BE2C (cell line): ENCODE data around the gene CCDC92.

Experiments
- DNase-seq: peaks from one replicate; pipeline ENCODE4 v3.0.0-alpha.2; 2020
- H3K27me3 ChIP-seq: fragments of 250-450 bp; sonication (Bioruptor Pico); 2 replicates; pipeline ENCODE4 v1.5.1; 2020; ENCODE audit warnings: mild to moderate bottlenecking
- H3K36me3 ChIP-seq: fragments of 250-450 bp; sonication (Bioruptor Pico); 2 replicates; pipeline ENCODE4 v1.5.1; 2020; ENCODE audit warnings: mild to moderate bottlenecking
- H3K4me1 ChIP-seq: fragments of 250-450 bp; sonication (Bioruptor Pico); 2 replicates; pipeline ENCODE4 v1.5.1; 2020
- H3K4me3 ChIP-seq: 2 replicates; pipeline ENCODE4 v1.5.1; 2011; ENCODE audit warnings: low read depth, low read length
- H3K9me3 ChIP-seq: fragments of 250-450 bp; sonication (Bioruptor Pico); 2 replicates; pipeline ENCODE4 v1.5.1; 2020
- TF ChIP-seq, protein P1 (sequence below): IDR thresholded peaks from 2 replicates; pipeline ENCODE4 v1.5.1; 2012; ENCODE audit warnings: mild to moderate bottlenecking, low read depth, low read length

Gene CCDC92

DNA sequence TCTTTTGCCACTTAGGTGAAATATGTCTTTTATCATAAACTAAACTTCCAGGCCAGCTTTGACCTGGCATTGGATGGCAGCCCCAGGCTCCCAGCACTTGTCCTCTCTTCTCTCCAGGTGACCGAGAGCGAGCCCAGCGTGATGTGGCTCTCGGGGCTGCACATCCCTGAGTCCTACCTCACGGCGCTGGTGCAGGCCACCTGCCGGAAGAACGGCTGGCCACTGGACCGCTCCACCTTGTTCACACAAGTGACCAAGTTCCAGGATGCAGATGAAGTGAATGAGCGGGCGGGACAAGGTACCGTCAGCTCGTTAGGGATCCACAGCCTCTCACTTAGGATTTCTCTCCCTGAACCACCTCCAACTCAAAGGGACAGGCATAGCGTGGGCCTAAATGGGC, 39.4 kb downstream of the CCDC92 start:
- DNase-seq: no peak
- H3K36me3 ChIP-seq: no peaks in the 10 kb centered on the region
- no peak overlapping the region for H3K4me3 ChIP-seq
- H3K9me3 ChIP-seq: no peaks in the 10 kb centered on the region
- no peaks in the 10 kb centered on the region for H3K4me1 ChIP-seq
- TF ChIP-seq, protein P1, sequence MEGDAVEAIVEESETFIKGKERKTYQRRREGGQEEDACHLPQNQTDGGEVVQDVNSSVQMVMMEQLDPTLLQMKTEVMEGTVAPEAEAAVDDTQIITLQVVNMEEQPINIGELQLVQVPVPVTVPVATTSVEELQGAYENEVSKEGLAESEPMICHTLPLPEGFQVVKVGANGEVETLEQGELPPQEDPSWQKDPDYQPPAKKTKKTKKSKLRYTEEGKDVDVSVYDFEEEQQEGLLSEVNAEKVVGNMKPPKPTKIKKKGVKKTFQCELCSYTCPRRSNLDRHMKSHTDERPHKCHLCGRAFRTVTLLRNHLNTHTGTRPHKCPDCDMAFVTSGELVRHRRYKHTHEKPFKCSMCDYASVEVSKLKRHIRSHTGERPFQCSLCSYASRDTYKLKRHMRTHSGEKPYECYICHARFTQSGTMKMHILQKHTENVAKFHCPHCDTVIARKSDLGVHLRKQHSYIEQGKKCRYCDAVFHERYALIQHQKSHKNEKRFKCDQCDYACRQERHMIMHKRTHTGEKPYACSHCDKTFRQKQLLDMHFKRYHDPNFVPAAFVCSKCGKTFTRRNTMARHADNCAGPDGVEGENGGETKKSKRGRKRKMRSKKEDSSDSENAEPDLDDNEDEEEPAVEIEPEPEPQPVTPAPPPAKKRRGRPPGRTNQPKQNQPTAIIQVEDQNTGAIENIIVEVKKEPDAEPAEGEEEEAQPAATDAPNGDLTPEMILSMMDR: no peak
- H3K27me3 ChIP-seq: no peaks in the 10 kb centered on the region

DNA sequence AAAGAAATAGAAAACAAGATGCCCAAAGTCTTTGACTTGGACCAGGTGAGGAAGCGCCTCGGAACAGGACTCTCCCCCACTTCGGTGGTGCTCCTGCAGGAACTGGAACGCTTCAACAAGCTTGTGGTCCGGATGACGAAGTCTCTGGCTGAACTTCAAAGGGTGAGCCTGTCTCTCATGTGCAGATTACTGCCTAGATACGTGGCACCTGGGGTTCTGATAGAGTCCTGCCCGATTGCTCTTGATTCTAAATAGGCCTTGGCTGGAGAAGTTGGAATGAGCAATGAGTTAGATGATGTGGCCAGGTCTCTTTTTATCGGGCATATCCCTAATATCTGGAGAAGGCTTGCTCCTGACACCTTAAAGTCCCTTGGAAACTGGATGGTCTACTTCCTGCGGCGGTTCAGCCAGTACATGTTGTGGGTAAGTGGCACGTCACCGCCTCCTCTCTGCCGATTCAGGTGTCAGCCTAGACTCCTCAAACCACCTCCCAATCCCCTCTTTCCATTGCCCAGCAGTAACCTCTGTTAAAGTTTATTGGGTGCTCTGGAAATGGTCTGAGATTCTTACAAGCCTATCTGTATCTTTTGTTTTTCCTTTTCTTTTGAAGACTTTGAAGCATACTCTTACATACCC, 40.8 kb downstream of the CCDC92 start:
- Histone ChIP-seq H3K9me3 (no peaks in the 10 kb centered on the region), H3K4me1 (no peaks in the 10 kb centered on the region), H3K4me3 (no peak overlapping the region), H3K36me3 (no peaks in the 10 kb centered on the region), H3K27me3 (no peaks in the 10 kb centered on the region)
- TF ChIP-seq, protein P1: no peak
- no peak for DNase-seq

DNA sequence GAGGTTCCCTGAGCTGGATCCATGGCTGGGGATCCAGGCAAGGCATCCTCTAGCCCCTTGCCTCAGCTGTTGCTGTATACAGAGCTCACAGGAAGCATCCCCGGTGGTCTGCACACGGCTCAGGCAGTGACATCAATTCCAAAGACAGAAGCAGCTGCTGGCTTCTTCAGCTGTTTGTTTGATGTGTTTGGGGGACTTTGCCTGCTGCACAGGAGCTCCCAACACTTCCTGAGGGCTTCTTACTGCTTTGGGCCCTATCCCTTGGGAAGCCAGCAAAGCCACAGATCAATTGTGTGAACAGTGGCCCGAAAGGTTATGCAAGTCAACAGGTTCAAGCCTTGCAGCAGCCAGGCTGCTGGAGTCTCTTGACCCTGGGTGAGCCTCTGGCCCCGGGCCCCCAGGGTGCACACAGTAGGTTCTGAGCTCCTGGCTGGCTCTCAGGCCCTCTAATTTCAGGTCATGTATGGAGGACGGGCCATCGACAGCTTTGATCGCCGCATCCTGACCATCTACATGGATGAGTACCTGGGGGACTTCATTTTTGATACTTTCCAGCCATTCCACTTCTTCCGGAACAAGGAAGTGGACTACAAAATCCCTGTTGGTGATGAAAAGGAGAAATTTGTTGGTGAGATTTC, 42.6 kb downstream of the CCDC92 start:
- H3K36me3 ChIP-seq: no peaks in the 10 kb centered on the region
- H3K4me1 ChIP-seq: no peaks in the 10 kb centered on the region
- TF ChIP-seq, protein P1: no peak
- no peak for DNase-seq
- H3K4me3 ChIP-seq: no peak overlapping the region
- H3K27me3 ChIP-seq: no peaks in the 10 kb centered on the region
- H3K9me3 ChIP-seq: no peaks in the 10 kb centered on the region

DNA sequence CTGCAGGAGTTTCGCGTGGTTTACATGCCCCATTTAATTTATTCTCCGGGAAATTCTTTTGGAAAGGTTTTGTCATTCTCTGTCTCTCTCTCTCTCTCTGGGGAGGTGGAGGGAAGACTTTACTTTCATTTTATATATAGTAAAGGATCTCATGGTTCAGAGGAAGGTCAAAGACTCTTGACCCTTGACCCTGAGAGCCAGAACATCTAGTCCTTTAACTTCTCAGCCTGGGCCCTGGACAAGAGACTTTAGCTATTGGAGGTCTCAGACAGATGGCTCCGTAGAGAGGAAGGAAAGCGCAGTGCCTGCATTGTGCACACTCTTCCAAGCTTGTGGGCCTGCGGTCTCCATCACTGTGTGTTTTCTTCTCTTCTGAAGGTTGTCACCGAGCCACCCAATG, 43.7 kb downstream of the CCDC92 start:
- TF ChIP-seq, protein P1: no peak
- no peaks in the 10 kb centered on the region for H3K27me3 ChIP-seq
- no peaks in the 10 kb centered on the region for H3K9me3 ChIP-seq
- no peak for DNase-seq
- no peak overlapping the region for H3K4me3 ChIP-seq
- H3K4me1 ChIP-seq: no peaks in the 10 kb centered on the region
- H3K36me3 ChIP-seq: no peaks in the 10 kb centered on the region

DNA sequence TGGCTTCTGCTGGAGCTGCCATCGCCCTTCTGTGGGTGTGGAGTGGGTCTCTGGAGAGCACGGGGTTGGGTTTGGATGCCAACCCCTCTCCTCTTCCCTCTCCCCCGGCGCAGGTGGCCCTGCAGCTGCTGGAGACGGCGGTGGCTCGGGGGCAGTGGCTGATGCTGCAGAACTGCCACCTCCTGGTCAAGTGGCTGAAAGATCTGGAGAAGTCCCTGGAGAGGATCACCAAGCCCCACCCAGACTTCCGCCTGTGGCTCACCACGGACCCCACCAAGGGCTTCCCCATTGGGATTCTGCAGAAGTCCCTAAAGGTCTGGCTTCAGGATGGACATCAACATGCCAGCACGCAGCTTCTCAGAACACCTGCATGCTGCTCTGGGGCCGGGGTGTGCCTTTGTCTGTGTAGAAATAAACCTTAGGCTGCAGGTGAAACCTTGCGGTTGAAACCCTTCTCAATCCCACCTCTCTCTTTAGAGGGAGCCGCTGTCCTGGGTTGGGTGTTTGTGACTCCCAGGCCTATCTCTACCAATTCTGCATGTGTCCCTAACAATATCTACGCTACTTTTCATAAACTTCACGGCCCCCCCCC, 44.3 kb downstream of the CCDC92 start:
- TF ChIP-seq, protein P1: peak; percentile 37
- Histone ChIP-seq H3K4me3 (no peak overlapping the region), H3K27me3 (no peaks in the 10 kb centered on the region), H3K4me1 (no peaks in the 10 kb centered on the region), H3K9me3 (no peaks in the 10 kb centered on the region), H3K36me3 (no peaks in the 10 kb centered on the region)
- DNase-seq: peak; percentile 37

DNA sequence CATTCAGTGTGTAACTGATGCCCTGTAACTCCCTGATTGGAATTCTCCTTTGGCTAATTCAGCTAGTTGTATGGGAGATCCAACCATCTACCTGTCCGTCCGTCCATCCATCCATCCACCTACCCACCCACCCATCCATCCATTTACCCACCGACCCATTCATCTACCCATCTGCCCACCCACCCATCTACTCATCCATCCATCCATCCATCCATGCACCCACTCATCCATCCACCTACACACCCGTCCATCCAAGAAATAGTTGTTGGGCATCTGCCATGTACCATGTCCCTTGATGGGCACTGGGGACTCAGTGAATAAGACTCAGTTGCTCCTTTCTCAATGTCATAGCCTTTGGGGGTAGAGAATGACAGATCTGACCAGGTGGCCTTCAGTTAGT, 48.1 kb downstream of the CCDC92 start:
- DNase-seq: no peak
- H3K36me3 ChIP-seq: no peaks in the 10 kb centered on the region
- H3K27me3 ChIP-seq: no peaks in the 10 kb centered on the region
- H3K4me1 ChIP-seq: no peaks in the 10 kb centered on the region
- no peak overlapping the region for H3K4me3 ChIP-seq
- H3K9me3 ChIP-seq: no peaks in the 10 kb centered on the region
- TF ChIP-seq, protein P1: no peak
